Measurements from ENCODE around the gene SPRR5. TPM values are rescaled to one million over a fixed set of nuclear protein-coding genes. Genes with fewer than 3 reads are reported as not detected.

The SPRR5 gene
- total RNA-seq, 2 donors from 2014 or later: not detected

DNA sequence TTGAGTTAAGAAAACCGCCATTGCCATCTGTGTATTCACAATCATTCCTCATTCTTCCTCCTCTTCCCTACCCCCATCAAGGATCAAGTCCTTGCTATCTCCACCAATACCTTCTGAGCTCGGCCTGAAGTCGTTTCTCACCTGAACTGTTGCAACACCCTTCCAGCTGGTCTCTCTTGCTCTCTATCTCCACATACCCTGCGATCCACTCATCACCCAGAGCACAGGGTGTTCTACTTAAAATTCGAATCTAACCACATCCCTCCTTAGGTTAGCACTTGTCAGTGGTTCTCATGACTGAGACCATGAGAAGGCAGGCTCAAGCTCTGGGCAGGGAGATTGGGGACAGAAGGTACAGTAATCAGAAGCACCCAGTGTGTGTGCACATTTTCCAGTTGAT is 34.1 kb upstream of the SPRR5 start:
- no peak for DNase-seq (ENCODE audit: low spot score)
- TF ChIP-seq CTCF (IDR thresholded peaks at IDR 0.05): no peak
- H3K27me3 ChIP-seq: no peaks in the 10 kb centered on the region
- no peak overlapping the region for H3K27ac ChIP-seq
- H3K4me3 ChIP-seq: no peak overlapping the region
- no peaks in the 10 kb centered on the region for H3K36me3 ChIP-seq
- no peaks in the 10 kb centered on the region for H3K4me1 ChIP-seq
- no peaks in the 10 kb centered on the region for H3K9me3 ChIP-seq

GRCh38 chr1:152917794-152918193 is 29.2 kb upstream of the SPRR5 start:
- no peak for TF ChIP-seq CTCF (IDR thresholded peaks at IDR 0.05)
- Histone ChIP-seq H3K36me3 (no peaks in the 10 kb centered on the region), H3K4me3 (no peak overlapping the region), H3K9me3 (no peaks in the 10 kb centered on the region), H3K27me3 (no peaks in the 10 kb centered on the region), H3K27ac (no peak overlapping the region), H3K4me1 (no peaks in the 10 kb centered on the region)
- no peak for DNase-seq (ENCODE audit: low spot score)

DNA sequence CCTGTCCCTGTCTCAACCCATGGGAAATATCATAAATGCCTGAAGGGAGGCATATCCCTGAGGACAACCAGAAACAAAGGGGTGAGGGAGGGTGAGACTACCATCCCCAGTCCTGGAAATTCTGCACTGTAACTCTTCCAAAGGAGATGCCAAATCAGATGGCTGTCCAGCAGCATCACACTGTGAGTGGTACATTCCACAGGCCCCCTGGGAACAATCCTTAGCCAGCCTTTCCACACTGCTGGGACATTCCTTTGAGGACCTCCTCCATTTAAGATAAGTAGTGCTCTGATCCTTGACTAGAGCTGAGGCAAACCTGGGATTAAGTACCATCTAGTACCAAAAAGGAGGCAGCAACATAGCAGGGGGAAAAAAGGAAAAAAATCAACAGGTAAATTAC is 27.9 kb upstream of the SPRR5 start:
- Histone ChIP-seq H3K27me3 (no peaks in the 10 kb centered on the region), H3K4me1 (no peaks in the 10 kb centered on the region), H3K9me3 (no peaks in the 10 kb centered on the region), H3K4me3 (no peak overlapping the region), H3K36me3 (no peaks in the 10 kb centered on the region), H3K27ac (no peak overlapping the region)
- no peak for DNase-seq (ENCODE audit: low spot score)
- no peak for TF ChIP-seq CTCF (IDR thresholded peaks at IDR 0.05)

GRCh38 chr1:152924191-152924590 is 22.8 kb upstream of the SPRR5 start:
- Histone ChIP-seq H3K4me1 (no peaks in the 10 kb centered on the region), H3K27me3 (no peaks in the 10 kb centered on the region), H3K9me3 (no peaks in the 10 kb centered on the region), H3K36me3 (no peaks in the 10 kb centered on the region), H3K27ac (no peak overlapping the region), H3K4me3 (no peak overlapping the region)
- no peak for TF ChIP-seq CTCF (IDR thresholded peaks at IDR 0.05)
- no peak for DNase-seq (ENCODE audit: low spot score)

GRCh38 chr1:152926091-152926490 is 20.9 kb upstream of the SPRR5 start:
- no peak for DNase-seq (ENCODE audit: low spot score)
- Histone ChIP-seq H3K4me1 (no peaks in the 10 kb centered on the region), H3K27me3 (no peaks in the 10 kb centered on the region), H3K9me3 (no peaks in the 10 kb centered on the region), H3K4me3 (no peak overlapping the region), H3K27ac (no peak overlapping the region), H3K36me3 (no peaks in the 10 kb centered on the region)
- TF ChIP-seq CTCF (IDR thresholded peaks at IDR 0.05): no peak

- no peak overlapping the region for H3K27ac ChIP-seq
- H3K4me3 ChIP-seq: no peak overlapping the region
- H3K27me3 ChIP-seq: no peaks in the 10 kb centered on the region
- H3K4me1 ChIP-seq: no peaks in the 10 kb centered on the region
- no peak for TF ChIP-seq CTCF (IDR thresholded peaks at IDR 0.05)
- no peak for DNase-seq (ENCODE audit: low spot score)
- H3K9me3 ChIP-seq: no peaks in the 10 kb centered on the region
- no peaks in the 10 kb centered on the region for H3K36me3 ChIP-seq
Measured at GRCh38 chr1:152928671-152929070, 18.3 kb upstream of the SPRR5 start.

Data from right atrium auricular region (tissue), 2 donors.